Measurements from ENCODE around the gene EXOG. TPM values are rescaled to one million over a fixed set of nuclear protein-coding genes. Genes with fewer than 3 reads are reported as not detected.

Gene EXOG
- total RNA-seq, 4 donors from 2014 or later, result 14.9 to 37.8 (median 30.8) TPM

- TF ChIP-seq EP300 (IDR thresholded peaks at IDR 0.05) (no peak), POLR2A (IDR thresholded peaks at IDR 0.05; ENCODE audit: low read depth) (no peak), POLR2AphosphoS5 (IDR thresholded peaks at IDR 0.05) (no peak)
- TF ChIP-seq, protein P1, sequence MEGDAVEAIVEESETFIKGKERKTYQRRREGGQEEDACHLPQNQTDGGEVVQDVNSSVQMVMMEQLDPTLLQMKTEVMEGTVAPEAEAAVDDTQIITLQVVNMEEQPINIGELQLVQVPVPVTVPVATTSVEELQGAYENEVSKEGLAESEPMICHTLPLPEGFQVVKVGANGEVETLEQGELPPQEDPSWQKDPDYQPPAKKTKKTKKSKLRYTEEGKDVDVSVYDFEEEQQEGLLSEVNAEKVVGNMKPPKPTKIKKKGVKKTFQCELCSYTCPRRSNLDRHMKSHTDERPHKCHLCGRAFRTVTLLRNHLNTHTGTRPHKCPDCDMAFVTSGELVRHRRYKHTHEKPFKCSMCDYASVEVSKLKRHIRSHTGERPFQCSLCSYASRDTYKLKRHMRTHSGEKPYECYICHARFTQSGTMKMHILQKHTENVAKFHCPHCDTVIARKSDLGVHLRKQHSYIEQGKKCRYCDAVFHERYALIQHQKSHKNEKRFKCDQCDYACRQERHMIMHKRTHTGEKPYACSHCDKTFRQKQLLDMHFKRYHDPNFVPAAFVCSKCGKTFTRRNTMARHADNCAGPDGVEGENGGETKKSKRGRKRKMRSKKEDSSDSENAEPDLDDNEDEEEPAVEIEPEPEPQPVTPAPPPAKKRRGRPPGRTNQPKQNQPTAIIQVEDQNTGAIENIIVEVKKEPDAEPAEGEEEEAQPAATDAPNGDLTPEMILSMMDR (IDR thresholded peaks at IDR 0.05), result no peak
- no peaks in the 10 kb centered on the region for H3K4me1 ChIP-seq
- H3K27ac ChIP-seq (replicated peaks in 1 of 4), result no peak overlapping the region
- no peak for DNase-seq (ENCODE audit: extremely low spot score)
- intact Hi-C loops (cut with DNase I), result no loop called here
- WGBS, result 88% methylated on average over 12 of the region's 15 CpGs
- H3K27me3 ChIP-seq, result no peaks in the 10 kb centered on the region
- peaks cover 0 to 57% (median 0%) of the 10 kb centered on the region in 4 donors for H3K36me3 ChIP-seq
- H3K4me3 ChIP-seq, result no peak overlapping the region
- H3K9me3 ChIP-seq, result no peaks in the 10 kb centered on the region
Observed at GRCh38 chr3:38563070-38563885, 67.1 kb downstream of the EXOG start.

GRCh38 chr3:38563886-38564270, 67.7 kb downstream of the EXOG start:
- DNase-seq (ENCODE audit: extremely low spot score), result no peak
- intact Hi-C loops (cut with DNase I), result no loop called here
- TF ChIP-seq, protein P1 (IDR thresholded peaks at IDR 0.05), result no peak
- TF ChIP-seq POLR2AphosphoS5 (IDR thresholded peaks at IDR 0.05) (no peak), EP300 (IDR thresholded peaks at IDR 0.05) (no peak), POLR2A (IDR thresholded peaks at IDR 0.05; ENCODE audit: low read depth) (no peak)
- Histone ChIP-seq H3K36me3 (peaks cover 0 to 57% (median 0%) of the 10 kb centered on the region in 4 donors), H3K27ac (replicated peaks in 1 of 4) (no peak overlapping the region), H3K4me3 (no peak overlapping the region), H3K4me1 (no peaks in the 10 kb centered on the region), H3K9me3 (no peaks in the 10 kb centered on the region), H3K27me3 (no peaks in the 10 kb centered on the region)
- WGBS, result 93% methylated on average over 10 of the region's 10 CpGs

GRCh38 chr3:38564631-38565338, 68.6 kb downstream of the EXOG start:
- Histone ChIP-seq H3K9me3 (no peaks in the 10 kb centered on the region), H3K27me3 (no peaks in the 10 kb centered on the region), H3K4me3 (no peak overlapping the region), H3K4me1 (no peaks in the 10 kb centered on the region), H3K36me3 (peaks cover 0 to 52% (median 0%) of the 10 kb centered on the region in 4 donors), H3K27ac (replicated peaks in 1 of 4) (no peak overlapping the region)
- intact Hi-C loops (cut with DNase I), result no loop called here
- no peak for DNase-seq (ENCODE audit: extremely low spot score)
- 95% methylated on average over 5 of the region's 6 CpGs for WGBS
- no peak for TF ChIP-seq POLR2AphosphoS5 (IDR thresholded peaks at IDR 0.05)
- TF ChIP-seq, protein P1 (IDR thresholded peaks at IDR 0.05), result no peak
- TF ChIP-seq POLR2A (IDR thresholded peaks at IDR 0.05; ENCODE audit: low read depth), result no peak
- no peak for TF ChIP-seq EP300 (IDR thresholded peaks at IDR 0.05)

GRCh38 chr3:38565339-38566214, 69.4 kb downstream of the EXOG start:
- no peaks in the 10 kb centered on the region for H3K4me1 ChIP-seq
- TF ChIP-seq EP300 (IDR thresholded peaks at IDR 0.05), result no peak
- TF ChIP-seq, protein P1 (IDR thresholded peaks at IDR 0.05), result no peak
- no peak for TF ChIP-seq POLR2AphosphoS5 (IDR thresholded peaks at IDR 0.05)
- TF ChIP-seq POLR2A (IDR thresholded peaks at IDR 0.05; ENCODE audit: low read depth), result no peak
- no peak overlapping the region for H3K27ac ChIP-seq (replicated peaks in 1 of 4)
- no peaks in the 10 kb centered on the region for H3K9me3 ChIP-seq
- 89% methylated on average over 13 of the region's 13 CpGs for WGBS
- intact Hi-C loops (cut with DNase I), result no loop called here
- no peak overlapping the region for H3K4me3 ChIP-seq
- H3K36me3 ChIP-seq, result peaks cover 0 to 45% (median 0%) of the 10 kb centered on the region in 4 donors
- H3K27me3 ChIP-seq, result no peaks in the 10 kb centered on the region
- no peak for DNase-seq (ENCODE audit: extremely low spot score)
